GM12872 (cell line): ENCODE measurements around the gene BCL2L13.

ENCODE experiments used
- TF ChIP-seq, protein P1 (sequence below): IDR thresholded peaks from 3 replicates; pipeline ENCODE4 v1.5.1; 2011; ENCODE audit warnings: low read depth, mild to moderate bottlenecking, low read length, moderate library complexity; ENCODE audit not compliant: insufficient read depth

The BCL2L13 gene

DNA sequence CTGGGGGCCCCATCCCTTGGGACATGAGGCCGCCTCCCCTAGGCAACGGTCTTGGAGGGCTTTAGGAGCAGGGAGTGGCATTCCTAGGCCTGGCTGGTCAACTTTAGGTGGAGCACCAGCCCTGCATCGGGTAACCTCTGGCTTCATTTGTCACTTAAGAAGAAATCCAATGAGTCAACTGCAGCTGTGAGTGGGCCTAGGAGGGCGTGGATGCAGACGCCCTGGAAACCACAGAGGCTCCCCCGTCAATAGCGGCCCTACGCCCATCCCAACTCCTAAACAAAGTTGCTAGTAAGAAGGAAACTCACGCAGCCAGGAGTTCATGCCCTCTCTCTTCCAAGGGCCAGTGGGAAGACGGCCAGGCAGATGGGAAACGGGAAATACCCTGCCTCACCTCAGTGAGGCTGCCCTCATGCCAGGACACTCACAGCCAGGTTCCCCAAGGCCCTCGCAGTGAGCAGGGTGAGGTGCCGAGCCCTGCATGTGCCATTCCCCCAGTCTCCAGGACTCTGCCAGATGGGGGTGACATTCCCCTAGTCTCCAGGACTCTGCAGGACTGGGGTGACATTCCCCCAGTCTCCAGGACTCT, 114.9 kb downstream of the BCL2L13 start:
- TF ChIP-seq, protein P1, sequence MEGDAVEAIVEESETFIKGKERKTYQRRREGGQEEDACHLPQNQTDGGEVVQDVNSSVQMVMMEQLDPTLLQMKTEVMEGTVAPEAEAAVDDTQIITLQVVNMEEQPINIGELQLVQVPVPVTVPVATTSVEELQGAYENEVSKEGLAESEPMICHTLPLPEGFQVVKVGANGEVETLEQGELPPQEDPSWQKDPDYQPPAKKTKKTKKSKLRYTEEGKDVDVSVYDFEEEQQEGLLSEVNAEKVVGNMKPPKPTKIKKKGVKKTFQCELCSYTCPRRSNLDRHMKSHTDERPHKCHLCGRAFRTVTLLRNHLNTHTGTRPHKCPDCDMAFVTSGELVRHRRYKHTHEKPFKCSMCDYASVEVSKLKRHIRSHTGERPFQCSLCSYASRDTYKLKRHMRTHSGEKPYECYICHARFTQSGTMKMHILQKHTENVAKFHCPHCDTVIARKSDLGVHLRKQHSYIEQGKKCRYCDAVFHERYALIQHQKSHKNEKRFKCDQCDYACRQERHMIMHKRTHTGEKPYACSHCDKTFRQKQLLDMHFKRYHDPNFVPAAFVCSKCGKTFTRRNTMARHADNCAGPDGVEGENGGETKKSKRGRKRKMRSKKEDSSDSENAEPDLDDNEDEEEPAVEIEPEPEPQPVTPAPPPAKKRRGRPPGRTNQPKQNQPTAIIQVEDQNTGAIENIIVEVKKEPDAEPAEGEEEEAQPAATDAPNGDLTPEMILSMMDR, result no peak

DNA sequence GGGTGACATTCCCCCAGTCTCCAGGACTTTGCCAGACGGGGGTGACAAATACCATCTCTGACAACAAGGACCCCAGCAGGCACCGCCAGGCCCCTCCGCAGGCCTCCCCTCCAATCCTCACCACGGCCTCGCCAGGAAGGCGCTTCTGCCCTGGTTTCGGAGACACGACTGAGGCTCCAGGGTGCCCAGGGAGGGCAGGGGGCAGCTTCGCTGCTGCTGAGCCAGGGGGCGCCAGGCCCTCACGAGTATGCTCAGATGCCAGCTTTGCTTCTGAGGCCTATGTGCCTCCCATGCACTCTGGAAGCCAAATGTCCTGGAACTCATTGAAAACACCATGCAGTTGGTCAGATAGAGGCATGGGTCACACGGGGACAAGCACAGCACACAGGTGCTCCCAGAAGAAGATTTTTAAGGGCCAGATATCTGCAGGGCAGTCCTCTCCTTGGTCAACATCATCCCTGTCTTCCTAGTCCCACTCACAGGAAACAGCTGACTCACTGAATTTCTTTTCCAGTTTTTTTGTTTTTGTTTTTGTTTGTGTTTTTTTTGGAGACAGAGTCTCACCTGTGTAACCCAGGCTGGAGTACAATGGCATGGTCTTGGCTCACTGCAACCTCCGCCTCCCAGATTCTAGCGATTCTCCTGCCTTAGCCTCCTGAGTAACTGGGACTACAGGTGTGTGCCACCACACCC, 115.8 kb downstream of the BCL2L13 start:
- TF ChIP-seq, protein P1, result peak; percentile 52

DNA sequence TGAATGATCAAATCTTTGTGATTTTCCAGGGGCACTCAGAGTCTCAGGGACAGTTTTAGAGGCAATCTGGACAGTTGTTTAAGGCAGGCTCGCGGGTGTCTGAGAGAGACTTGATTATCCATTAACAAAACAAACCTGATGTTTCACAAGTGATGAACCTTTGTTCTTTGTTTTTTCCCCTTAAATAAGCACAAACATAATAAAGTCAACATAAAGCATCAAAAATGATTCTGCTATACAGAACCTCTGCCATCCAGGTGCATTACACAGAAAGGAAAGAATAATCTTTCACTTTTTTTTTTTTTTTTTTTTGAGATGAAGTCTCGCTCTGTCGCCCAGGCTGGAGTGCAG, 122.6 kb downstream of the BCL2L13 start:
- TF ChIP-seq, protein P1, result no peak

DNA sequence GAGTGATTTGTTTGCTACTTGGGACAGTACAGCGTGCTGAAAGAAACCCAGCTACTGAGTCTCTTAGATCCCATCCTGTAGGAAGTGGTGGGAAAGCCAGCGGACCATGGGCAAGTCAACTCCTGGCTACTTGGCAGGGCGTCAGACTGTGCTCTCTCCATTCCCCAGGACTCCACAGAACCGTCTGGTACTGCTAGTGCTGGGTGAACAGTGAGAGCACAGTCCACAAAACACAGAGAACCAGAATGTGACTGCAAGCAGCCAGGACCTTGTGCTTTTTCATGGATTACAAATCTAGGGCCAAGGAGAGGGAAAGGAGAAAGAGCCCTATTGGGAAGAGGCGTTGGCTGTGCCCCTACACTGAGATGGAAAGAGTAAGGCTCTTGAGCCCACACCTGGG, 125.5 kb downstream of the BCL2L13 start:
- TF ChIP-seq, protein P1, result no peak

DNA sequence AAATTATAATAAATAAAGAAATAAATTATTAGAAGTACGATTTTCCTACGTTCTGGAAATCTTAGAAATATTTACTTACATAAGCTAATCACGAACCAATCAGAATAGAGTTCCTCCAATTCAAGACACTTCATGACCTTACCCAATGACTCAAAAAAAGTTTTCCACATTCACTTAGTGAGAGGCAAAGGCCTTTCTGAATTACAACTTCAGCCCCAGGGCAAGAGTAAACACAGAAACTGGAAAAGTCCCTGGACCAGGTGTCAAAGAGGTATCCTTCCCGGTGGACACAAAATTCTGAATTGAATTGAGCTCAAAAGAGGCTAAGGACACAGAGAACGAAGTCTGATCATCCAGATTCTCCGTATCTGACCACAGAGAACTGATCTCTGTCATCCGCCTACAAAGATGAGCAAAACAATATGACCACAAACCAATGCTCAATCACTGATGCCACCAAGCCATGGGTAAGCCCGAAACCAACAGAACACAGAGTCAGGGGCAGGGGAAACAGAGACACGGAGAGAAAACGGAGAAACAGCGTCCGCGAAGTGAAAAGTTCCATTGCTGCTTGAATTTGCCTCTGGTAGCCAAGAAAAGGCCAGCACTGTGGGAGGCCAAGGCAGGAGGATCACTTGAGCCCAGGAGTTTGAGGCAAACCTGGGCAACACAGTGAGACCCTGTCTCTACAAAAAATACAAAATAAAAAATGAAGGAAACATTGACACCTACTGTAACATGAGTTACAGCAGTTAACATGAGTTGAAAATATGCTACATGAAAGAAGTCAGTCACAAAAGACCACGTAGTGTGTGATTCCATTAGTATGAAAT, 128.9 kb downstream of the BCL2L13 start:
- TF ChIP-seq, protein P1, result no peak

DNA sequence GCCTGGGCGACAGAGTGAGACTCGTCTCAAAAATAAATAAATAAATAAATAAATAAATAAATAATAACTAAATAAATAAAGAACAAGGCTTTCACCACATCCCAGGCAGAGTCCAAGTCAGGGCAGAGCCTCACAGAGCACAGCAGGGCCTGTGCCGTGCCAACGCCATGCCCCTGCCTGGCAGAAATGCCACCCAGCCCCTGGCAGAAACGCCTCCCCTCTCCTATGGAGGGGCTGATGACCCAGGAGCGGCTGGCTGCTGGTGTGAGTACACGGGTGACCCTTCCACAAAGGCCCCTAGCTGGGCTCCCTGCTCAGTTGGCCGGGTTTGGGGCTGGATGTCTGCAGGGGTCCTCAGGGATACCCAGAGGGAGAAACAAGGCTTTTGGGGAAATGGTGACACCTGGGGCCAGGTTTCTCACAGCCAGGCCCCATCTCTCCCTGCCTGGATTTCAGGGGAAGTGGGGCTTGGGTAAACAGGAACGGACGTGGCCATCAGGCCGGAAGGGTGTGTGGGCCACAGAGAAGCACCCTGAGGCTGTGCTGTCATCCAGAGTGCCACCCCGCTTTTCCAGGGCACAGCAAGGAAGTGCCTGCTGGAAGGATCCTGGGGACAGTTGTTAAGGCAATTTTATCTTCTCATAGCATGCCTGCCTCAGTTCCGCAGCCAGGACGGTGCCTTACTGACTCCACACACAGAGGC, 130.6 kb downstream of the BCL2L13 start:
- TF ChIP-seq, protein P1, result no peak

DNA sequence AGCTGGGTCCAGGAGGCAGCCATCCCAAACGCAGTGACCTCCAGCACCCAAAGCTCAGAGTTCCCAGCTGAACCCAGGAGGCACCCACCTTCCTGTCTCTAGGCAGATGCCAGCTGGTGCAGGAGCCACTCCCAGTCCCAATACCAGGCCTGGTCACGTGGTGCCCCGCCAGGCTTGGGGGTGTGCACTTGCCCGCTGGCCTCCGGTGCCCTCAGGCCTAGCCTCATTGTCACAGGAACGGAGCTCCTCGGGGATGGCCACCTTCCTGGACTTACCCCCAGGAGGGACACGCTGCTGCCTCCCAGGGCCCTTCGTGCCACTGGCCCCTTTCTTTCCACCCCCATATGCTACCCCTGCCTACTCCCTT, 131.1 kb downstream of the BCL2L13 start:
- TF ChIP-seq, protein P1, result no peak
